Regular cardiac myocyte (primary cell): ENCODE data around the gene ZNF784. TPM values are rescaled to one million over a fixed set of nuclear protein-coding genes. Genes with fewer than 3 reads are reported as not detected.

Experiments used
- total RNA-seq: library from RNA; depleted of rRNA; stranded (reverse); fragments of >200 nt; gene quantifications from 2 replicates; pipeline ENCODE4 v1.2.3, GENCODE V29; 2014

The ZNF784 gene, protein sequence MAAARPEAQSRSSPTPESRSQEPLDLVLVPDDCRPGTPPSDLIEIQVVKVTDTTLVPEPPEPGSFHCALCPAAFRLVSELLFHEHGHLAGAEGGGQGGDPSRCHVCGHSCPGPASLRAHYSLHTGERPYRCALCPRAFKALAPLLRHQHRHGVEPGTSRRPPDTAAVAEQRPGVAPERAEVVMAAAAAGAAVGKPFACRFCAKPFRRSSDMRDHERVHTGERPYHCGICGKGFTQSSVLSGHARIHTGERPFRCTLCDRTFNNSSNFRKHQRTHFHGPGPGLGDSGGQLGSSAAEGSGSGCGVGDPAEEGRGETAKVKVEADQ
- total RNA-seq = 2.3 and 3.4 TPM in 2 replicates

DNA sequence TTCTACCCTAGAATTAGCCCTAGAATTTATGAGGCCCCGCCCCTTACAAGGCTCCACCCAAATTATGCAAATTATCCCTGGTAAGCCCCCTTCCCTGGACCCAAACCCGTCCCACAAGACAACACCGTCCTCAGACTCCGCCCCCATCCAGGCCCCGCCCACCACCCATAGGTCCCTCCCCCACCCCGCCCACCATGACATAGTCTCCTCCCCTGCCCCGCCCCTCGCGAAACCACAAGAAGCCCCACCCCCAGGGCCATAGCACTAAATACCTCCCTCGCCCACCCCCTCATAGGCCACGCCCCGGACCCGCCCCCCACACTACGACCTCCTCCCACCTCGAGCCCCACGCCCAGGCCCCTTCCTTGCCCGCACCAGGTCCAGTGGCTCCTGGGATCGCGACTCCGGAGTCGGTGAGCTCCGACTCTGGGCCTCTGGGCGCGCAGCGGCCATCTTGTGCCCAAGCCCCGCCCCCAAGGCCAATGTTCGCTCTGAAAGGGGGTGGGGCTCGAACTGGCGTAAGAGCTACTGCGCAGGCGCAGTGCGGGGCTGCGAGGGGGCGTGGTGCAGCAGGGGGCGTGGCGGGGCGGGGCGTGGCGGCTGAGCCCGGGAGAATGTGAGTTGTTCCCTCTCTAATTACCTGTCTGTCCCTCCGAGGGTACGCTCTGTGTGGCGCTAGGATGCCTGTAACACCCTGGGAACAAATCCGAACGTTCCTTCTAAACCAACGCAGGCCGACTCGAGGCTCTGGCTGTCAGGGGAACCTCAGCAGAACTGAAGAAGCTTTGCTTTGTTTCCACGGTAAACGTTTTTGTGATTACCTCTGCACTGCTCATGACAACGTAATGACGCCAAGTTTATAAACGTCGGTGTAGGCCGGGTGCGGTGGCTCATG lies at the start of gene ZNF784:
ZNF784 (minus strand) TSS at position 458 of the 895 bp plus-strand sequence; CDS start at position 453, 5 bp downstream.

DNA sequence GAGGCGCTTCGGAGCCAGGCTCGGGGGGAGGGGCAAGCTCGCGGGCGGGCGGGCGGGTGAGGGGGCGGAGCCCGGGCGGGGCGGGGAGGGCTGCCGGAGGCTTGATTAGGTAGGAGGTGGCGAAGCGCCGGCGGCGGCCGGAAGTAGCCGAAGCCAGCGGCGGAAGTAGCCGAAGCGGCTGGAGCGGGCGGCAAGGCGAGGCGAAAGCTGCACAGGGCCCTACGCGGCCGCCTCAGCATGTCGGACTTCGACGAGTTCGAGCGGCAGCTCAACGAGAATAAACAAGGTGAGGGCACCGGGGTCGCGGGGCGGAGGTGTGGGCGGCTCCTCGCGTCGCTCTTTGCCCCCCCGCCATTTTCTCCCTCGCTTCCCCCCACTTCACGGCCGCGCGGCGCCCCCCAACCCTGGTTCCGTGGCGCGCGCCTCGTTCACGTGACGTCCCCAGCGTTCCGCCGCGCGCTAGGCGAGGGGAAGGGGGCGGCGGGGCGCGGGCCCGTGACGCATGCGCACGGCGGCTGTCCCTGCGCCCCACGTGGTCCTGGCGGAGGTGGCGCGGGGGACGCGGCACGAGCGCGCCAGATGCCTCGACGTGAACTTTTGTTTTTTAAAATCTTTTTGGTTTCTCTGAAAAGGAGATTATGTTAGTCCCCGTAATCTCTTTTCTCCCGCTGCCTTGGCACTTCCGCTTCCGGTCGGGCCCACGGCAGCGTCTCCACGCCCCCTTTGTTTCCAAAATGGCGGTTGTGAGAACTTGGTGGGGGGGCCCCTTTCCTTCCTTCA lies 30.7 kb upstream of the ZNF784 start, which contains the start of gene U2AF2:
U2AF2 (plus strand) TSS at position 168 of the 780 bp plus-strand sequence; CDS start at position 238, 70 bp downstream.

DNA sequence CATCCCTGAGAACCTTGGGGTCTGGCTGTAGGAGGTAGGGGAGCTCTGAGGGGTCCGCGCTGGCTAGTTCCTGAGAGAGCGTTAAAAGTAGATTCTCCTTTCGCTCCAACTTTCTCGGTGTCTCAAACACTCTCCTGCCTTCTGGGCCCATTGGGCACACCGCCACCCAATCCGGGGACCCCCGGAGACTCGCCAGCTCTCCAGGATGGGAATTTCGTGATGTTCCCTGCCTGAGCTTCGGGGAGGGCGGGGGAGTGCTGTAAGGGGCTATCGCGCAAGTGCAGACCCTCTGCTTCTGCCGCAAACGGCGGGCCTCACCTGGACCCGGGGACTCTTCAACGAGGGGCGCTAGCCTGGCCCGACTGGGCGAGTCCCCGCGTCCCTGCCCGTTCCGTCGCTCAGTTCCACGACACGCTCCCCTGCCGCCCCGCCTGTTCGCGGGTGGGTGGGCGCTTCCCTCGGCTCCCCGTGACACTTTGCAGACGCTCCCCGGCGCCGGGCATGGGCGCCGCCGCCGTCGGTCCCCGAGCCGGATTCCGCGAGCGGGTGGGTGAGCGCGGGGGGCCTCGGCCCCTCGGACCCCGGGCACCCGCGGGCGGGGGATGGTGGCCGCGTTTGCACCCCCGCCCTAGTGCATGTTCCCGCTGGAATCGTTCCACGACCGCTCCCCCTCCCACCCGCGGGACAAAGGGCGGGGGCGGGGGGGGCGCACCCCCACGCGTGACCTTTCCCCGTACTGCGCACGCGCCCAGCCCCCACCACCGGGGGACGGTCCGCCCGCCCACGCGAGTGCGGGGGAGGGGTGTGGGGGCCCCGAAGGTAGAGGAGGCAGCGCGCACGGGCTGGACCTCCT lies 23.6 kb upstream of the ZNF784 start, which contains the start of gene CCDC106:
CCDC106 (plus strand) TSS at position 481 of the 853 bp plus-strand sequence. CDS start 835 bp downstream, outside the sequence.

DNA sequence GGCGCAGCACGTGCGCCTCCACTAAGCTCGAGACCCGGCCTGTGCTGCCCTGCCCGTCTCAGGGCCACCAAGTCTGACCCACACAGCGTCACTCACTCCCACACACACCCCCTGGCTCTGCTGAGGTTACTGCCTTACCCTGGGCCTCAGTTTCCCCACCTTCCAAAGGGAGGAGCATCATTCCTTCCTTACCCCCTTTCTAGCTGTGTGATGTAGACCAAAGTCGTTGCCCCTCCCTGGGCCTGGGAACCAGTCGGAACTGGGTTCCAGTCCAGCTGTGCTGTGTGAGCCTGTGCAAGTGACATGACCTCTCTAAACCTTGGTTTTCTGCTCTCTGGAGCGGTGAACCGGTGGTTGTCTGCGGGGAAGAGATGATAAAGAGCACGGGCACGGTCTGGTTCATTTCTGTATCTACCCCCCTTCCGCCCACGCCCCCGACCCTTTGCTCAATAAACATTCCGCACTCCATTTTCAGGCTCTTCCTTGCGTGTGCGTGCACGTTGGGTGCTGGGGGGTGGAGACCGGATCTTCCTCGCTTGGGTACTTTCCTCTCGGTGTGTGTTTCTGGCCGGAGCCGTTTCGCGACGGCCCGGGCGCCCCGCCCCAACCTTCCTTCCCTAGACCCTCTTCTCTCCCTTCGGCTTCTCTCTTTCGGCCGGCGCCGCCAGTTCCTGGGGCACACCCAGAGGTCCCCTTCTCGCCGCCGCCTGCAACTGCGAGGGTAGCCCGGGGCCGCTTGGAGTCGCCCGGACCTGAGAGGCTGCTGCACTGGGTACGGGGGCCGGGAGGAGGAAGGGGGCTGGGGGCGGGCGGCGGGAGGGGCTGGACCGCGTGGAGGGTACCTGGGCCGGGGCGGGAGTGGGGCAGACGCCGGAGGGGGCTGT lies 18.9 kb upstream of the ZNF784 start, which contains the start of gene ZNF581:
ZNF581 (plus strand) TSS at position 647 of the 884 bp plus-strand sequence. CDS start 923 bp downstream, outside the sequence.

DNA sequence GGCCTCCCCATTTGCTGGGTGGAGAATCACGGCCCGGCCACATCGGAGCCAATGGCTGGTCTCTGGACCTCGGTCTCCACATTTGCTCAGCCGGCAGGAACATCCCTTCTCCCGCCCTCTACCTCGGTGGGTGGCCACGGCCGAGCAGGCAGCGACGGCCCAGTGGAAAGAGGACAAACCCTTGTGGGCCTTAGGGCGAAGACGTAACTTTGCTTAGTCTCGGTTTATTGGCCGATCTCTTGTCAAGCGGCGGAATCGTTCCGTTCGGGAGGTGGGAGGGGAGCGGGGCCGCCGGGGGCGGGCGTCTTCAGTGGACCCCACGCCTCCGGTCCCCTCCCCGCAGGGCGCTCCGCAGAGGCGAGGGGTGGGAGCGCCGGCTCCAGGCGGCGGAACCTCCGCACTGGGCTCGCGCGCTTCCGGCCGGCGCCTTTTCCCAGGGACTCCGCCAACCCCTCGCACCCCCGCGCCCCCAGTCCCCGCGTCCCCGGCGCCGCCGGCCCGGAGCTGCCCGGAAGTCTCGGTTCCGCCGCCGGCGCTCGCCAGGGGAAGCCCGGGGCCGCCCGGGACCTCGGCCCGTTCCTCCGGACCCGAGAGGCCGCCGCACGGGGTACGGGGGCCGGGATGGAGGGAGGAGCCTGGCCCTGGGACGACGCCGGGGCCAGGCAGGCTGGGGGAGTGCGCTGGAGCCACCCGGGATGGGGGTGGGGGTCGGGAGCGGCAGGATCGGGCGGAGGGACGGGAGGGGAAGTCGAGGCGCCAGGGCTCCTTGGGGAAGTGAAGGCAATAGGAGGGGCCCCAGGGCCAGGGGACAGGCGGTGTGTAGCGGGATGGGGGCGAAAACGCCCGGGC lies 16.4 kb upstream of the ZNF784 start, which contains the start of gene ZNF580:
ZNF580 (plus strand) TSS at position 426 of the 849 bp plus-strand sequence. CDS start 1,507 bp downstream, outside the sequence.

DNA sequence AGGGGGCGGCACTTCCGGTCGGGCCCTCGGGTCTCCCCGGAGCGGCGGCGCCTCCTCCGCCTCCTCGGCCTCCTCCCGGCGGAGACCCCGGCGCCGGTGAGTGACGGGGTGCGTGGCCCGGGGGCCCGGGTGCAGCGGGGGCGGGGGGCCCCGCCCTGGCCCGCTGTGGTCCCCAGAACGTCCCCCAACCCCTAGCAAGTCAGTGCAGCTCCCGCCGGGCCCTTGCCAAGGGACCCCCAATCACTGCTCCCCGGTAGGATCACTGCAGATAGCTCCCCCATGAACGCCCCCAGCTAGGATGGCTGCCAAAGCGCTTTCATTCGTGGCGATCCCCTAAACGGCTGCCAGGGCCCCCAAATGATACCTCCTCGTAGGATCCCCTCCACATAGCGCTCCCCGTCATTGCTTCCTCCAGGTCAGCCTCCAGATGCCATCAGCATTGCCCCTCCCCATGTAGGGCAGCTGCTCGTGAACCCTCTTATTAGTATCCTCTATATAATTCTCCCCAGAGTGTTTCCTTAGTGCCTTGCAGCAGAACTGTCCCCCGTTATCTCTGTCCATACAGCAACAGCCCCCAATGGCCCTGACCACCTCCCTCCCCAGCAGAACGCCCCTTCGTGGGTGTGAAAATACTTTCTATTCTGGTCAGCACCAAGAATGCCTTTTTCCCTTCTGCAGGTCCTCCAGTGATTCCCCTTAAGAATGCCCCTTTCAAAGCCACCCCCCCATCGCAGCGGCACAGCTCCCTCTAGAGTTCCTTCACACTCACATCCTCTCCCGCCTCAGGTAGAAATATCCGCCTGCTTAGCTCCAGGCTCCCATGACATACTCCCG lies 18.5 kb downstream of the ZNF784 start, which contains the start of gene ZNF865:
ZNF865 (plus strand) TSS at position 11 of the 834 bp plus-strand sequence. CDS start 7,972 bp downstream, outside the sequence.

DNA sequence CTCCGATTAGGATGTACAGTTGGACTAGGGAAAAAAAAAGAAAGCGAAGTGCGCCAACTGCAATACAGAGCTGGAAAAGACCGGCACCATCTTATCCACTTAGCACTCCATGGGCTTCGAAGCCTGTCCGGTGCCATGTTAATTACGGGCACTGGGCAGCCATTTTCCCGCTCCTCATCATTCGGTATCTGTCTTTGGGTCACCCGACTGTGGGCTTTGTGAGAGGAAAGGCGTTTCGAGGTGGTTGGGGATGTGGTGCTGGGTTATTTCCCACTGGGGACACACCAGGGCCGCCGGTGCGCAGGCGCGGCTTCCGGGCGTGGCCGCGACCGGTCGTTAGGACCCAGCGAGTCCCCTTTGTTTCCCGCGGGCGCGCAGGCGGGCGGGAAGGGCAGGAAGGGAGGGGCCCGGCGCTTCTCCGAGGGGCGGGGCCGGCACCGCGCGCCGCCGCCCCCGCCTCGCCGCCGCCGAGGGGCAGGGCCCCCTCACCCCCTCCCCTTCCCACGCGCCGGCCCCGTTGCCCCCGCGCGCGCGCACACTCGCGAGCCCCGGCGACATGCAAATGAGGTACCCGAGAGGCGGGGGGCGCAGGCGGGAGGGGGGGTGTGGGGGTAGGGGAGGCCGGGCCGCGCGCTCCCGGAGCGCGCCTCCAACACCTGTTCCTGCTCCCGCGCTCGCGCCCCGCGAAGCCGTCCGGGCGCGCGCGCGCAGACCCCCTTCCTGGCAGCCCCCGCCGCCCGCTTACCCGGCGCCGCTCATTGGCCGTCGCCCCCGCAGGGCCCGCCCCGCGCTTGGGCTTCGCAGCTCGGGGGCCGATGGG lies 24.3 kb downstream of the ZNF784 start, which contains the start of gene ZNF524:
ZNF524 (plus strand) TSS at position 447 of the 820 bp plus-strand sequence. CDS start 1,825 bp downstream, outside the sequence.

DNA sequence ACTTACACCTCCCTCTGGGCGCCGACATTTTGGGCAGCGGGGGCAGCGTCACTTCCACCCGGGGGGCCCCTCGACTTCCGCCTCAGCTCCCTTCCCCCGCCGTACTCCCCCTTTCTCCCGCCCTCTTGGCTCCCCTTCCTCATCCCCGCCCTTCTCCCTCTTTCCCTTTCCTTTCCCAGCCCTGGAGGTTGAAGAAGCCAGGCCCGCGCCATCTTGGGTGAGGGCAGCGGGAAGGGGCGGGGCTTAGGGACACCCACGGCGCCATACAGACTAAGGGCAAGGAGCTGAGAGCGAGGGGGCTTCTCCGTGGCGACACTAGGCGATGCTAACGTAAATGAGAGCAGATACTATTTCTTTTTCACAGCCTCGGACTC lies 24.9 kb downstream of the ZNF784 start, which contains the start of gene FIZ1:
FIZ1 (minus strand) TSS at position 50 of the 374 bp plus-strand sequence. CDS start 1,652 bp downstream, outside the sequence.

DNA sequence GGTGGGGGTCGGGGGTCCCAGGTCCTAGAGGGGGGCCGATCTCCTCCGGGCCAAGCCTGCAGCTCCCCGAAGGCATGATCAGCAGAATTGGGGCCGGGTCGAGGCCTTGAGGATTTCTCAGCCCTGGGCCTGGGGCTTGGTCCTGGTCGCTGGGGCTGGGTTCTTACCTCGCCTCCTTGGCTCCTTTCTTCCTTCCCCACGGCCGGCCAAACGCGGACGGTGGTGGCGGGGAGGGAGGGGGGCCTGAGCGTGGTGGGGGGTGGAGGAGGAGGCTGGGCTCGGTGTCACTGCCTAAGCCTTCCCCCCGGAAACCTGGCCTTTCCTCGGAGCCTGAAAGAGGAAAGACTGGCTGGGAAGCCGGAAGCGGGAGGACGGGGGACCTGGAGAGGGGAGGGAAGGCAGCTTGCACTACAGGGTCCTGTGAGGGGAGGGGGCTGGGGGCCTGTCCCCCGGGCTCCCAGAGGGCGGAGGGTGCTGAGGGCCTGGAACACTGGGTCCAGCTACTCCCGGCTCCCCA lies 43.7 kb downstream of the ZNF784 start, which contains the start of gene ZNF579:
ZNF579 (minus strand) TSS at position 221 of the 517 bp plus-strand sequence. CDS start 1,209 bp downstream, outside the sequence.

Other genes with a start within 250 kb of the ZNF784 start
- gene TMEM190, start 247.7 kb downstream of the ZNF784 start, total RNA-seq = not detected in 2 replicates
- gene TMEM238, start 240.3 kb downstream of the ZNF784 start, total RNA-seq = 0.58 and 0.85 TPM in 2 replicates
- gene RPL28, start 238.6 kb downstream of the ZNF784 start, total RNA-seq = 204 and 210 TPM in 2 replicates
- gene UBE2S, start 216.8 kb downstream of the ZNF784 start, total RNA-seq = 32.4 and 286 TPM in 2 replicates
- not detected in 2 replicates for gene SHISA7, start 181.3 kb downstream of the ZNF784 start, total RNA-seq
- 42.0 and 52.3 TPM in 2 replicates for gene ISOC2, start 162.9 kb downstream of the ZNF784 start, total RNA-seq
- gene C19orf85, start 159.8 kb downstream of the ZNF784 start, total RNA-seq = not detected in 2 replicates
- gene ZNF628, start 147.9 kb downstream of the ZNF784 start, total RNA-seq = 1.4 and 1.5 TPM in 2 replicates
- gene NAT14, start 139.4 kb downstream of the ZNF784 start, total RNA-seq = 12.7 and 18.0 TPM in 2 replicates
- gene SSC5D, start 136.1 kb downstream of the ZNF784 start, total RNA-seq = 6.7 and 11.6 TPM in 2 replicates
- not detected in 2 replicates for gene SBK2, start 87.4 kb downstream of the ZNF784 start, total RNA-seq
- gene SBK3, start 79.0 kb downstream of the ZNF784 start, total RNA-seq = under 0.01 and 0.19 TPM in 2 replicates
- gene ZNF579, start 43.7 kb downstream of the ZNF784 start, total RNA-seq = 3.1 and 3.5 TPM in 2 replicates
- gene FIZ1, start 25.0 kb downstream of the ZNF784 start, total RNA-seq = 2.3 and 2.9 TPM in 2 replicates
- gene ZNF524, start 24.3 kb downstream of the ZNF784 start, total RNA-seq = 5.6 and 8.2 TPM in 2 replicates
- 0.58 and 0.85 TPM in 2 replicates for gene ZNF865, start 18.9 kb downstream of the ZNF784 start, total RNA-seq
- 3.8 and 3.9 TPM in 2 replicates for gene ZNF580, start 16.4 kb upstream of the ZNF784 start, total RNA-seq
- gene ZNF581, start 19.1 kb upstream of the ZNF784 start, total RNA-seq = 12.5 and 19.4 TPM in 2 replicates
- 4.8 and 5.4 TPM in 2 replicates for gene CCDC106, start 23.6 kb upstream of the ZNF784 start, total RNA-seq
- 49.6 and 137 TPM in 2 replicates for gene U2AF2, start 30.5 kb upstream of the ZNF784 start, total RNA-seq
- 20.3 and 36.4 TPM in 2 replicates for gene EPN1, start 50.7 kb upstream of the ZNF784 start, total RNA-seq
- gene NLRP9, start 113.8 kb upstream of the ZNF784 start, total RNA-seq = not detected in 2 replicates
- gene RFPL4A, start 134.5 kb upstream of the ZNF784 start, total RNA-seq = not detected in 2 replicates
- under 0.01 TPM in 1 of 2 replicates, not detected in the other for gene RFPL4AL1, start 144.6 kb upstream of the ZNF784 start, total RNA-seq
- under 0.01 TPM in 1 of 2 replicates, not detected in the other for gene NLRP11, start 207.4 kb upstream of the ZNF784 start, total RNA-seq
- not detected in 2 replicates for gene NLRP4, start 212.0 kb upstream of the ZNF784 start, total RNA-seq